NCI-H128 (cell line): Measurements from ENCODE around the gene SUGCT.
"Not testable (repeated sequence)": the region's sequence is repeated elsewhere in the genome, so short reads cannot be mapped to it uniquely, and the experiment has no call there.

ENCODE experiments used
- DNase-seq: peaks from one replicate; lab custom pipeline; 2025; ENCODE audit not compliant: unreplicated experiment; lab: John Stamatoyannopoulos, UW

SUGCT gene

DNA sequence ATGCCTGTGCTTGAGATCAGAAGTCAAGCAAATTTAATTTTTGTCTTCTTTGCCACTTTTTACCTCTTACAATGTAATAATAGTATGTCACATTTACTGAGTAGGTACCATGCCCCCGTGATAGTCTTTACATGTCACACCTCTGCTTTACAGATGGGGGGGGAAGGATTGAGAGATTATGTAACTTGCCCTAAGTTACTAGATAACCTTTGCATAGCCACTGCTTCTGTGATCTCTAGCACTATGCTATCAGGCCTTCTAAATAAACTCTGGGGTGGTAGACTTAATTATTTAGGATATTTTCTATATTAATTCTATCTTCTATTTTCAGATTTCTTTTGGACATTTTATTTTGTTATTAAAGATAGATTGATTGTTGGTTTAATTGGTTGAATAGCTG is 514.4 kb downstream of the SUGCT start:
- DNase-seq, result no peak

- not testable (repeated sequence) for DNase-seq
Observed at GRCh38 chr7:40650903-40651302, 516.1 kb downstream of the SUGCT start.

DNA sequence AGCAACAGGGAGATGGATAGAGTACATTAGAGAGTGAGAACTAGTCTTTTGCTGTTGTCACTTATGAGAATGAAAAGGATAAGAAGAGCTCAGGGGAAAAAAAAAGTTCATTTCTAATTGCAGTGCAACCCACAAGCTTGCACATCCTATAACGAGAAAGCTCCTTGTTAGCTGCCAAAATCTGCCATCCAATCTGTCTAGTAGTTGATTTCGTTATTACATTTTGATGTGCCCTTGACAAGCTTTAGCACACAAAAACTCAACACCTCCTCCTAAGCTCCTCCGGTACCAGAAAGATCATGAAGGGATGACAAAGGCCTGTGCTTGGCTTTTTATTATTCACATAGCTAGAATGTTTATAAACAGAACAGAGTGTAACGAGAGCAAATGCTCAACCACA is 519.4 kb downstream of the SUGCT start:
- no peak for DNase-seq

- DNase-seq, result no peak
Observed at GRCh38 chr7:40655426-40655825, 520.6 kb downstream of the SUGCT start.

GRCh38 chr7:40656349-40656748 is 521.5 kb downstream of the SUGCT start:
- DNase-seq, result no peak

- no peak for DNase-seq
Observed at GRCh38 chr7:40658729-40659128, 523.9 kb downstream of the SUGCT start.

DNA sequence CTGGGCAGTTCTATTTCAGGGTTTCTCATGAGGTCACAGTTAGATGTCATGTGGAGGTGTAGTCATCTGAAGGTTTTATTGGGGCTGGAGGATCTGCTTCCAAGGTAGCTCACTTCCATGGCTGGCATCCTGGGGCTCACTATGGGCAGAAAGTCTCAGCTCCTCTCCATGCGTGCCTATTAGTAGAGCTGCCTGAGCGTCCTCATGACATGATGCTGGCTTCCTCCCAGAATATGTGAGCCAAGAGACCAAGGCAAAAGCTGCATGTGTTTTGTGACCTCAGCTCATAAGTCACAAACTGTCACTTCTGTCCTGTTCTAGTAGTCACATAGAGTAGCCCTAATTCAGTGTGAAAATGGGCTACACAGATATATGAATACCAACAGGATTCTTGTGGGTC is 524.4 kb downstream of the SUGCT start:
- no peak for DNase-seq

DNA sequence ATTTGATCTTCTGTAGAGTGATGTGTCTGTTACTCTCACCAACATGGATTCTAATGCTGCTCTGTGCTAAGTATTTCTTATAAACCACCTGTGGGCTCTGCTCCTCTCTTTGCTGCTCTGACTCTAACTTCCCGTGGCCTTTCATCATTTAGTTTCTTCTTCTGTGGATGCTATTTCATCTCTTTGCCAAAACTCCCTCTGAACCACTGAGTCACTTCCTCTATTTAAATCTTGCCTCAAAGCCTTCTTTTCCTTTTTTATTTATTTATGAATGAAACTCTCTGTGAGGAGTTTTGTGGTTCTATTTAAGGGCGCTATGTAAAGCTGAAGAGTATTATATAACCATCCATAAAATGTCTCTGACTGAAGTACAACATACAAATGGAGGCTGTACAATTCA is 538.5 kb downstream of the SUGCT start:
- DNase-seq, result no peak

GRCh38 chr7:40674316-40674715 is 539.5 kb downstream of the SUGCT start:
- DNase-seq, result no peak

- DNase-seq, result no peak
Observed at GRCh38 chr7:40675741-40676140, 540.9 kb downstream of the SUGCT start.

DNA sequence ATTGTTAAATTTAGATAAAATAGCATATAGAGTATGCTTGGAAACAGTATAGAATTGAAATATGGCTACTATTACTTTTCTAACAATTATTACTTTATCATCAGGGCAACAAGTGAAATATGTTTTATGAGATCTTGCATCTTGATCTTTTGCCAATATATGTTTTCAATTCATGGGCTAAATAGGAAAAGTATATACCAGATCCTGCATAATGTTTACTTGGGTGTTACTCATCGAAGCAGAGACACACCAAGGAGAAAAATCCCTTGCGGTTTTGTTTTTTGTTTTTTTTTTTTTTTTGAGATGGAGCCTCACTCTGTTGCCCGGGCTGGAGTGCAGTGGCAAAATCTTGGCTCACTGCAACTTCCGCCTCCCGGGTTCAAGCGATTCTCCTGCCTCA is 541.4 kb downstream of the SUGCT start:
- no peak for DNase-seq

DNA sequence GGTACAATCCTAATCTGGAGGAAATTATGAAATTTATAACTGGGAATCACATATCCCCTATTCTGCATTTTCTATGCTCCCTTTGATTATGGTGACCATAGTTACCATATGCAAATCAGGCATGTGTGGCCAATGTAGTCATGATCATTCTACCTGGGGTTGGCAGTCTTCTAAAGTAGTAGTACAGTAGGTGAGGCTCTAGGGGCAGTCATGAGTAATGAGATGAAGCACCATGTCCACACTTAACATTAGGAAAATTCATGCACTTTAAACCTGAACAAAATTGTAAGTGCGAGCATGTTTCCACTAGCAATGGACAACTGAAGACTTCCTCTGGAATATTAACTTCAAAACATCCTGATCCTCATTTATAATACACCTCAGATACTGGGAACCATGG is 545.9 kb downstream of the SUGCT start:
- no peak for DNase-seq

GRCh38 chr7:40682696-40683095 is 547.9 kb downstream of the SUGCT start:
- DNase-seq, result no peak

DNA sequence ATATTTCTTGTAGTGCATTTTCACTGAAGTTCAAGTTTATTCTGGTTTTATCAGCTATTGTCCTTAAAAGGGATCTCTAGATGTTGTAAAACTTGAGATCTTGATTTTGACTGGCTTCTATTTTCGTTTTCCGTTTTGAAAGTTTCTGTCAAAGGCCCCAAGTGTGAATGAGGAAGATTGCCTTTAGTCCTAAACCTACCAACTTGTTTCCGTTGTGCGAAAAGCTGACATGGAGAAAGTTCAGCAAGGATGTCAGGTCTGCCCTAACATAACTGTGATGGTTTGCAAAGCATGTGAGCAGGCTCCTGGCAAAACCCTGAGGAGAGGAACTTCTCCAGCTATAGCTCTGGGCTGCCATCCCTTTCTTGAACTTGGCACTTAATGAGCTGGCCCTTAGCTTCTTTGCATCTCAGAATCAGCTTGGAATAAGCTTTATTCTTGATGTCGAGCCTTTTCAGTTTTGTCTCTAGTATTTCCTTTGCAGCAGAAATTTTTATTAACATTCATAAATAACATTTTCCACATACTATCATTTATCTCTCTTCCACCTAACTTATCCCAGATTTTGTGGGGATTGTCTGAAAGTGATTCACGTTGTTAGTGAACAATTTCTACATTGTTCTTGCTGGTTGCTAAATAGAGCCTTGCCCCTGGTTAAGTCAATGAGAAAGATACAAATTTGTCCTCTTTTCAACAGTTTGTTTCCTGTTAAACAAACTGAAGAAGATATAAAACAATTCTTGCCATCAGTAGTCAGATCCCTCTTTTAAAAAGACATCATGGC is 559.4 kb downstream of the SUGCT start:
- no peak for DNase-seq

DNA sequence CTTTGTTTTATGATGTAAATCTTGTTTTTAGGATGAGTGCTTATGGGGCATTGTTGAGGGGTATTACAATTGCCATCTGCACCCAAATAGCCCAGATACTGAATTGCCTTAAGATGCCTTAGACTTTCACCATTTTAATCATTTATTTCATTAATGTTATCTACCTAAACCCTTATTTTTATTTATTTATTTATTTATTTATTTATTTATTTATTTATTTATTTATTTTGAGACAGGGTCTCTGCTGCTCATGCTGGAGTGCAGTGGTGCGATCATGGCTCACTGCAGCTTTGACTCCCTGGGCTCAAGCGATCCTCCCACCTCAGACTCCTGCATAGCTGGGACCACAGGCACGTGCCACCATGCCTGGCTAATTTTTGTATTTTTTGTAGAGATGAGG is 560.2 kb downstream of the SUGCT start:
- DNase-seq, result no peak

DNA sequence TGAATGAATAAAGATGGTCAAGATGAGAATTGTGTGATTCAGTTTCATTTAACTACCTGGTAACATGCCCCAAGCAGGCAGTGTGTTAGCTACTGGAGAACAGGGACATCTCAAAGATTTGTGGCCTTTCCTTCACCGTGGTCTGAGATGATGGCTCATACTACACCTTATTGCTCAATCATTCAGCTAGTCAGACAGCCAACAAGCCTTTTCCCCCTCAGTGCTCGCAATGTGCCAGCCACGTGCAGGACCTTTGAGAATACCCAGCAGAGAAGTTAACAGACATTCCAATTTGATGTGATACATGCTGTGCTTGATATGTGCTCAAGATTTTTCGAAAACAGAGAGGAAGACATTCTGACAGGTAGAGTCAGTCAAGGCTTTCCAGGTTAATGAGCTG is 562.8 kb downstream of the SUGCT start:
- no peak for DNase-seq

DNA sequence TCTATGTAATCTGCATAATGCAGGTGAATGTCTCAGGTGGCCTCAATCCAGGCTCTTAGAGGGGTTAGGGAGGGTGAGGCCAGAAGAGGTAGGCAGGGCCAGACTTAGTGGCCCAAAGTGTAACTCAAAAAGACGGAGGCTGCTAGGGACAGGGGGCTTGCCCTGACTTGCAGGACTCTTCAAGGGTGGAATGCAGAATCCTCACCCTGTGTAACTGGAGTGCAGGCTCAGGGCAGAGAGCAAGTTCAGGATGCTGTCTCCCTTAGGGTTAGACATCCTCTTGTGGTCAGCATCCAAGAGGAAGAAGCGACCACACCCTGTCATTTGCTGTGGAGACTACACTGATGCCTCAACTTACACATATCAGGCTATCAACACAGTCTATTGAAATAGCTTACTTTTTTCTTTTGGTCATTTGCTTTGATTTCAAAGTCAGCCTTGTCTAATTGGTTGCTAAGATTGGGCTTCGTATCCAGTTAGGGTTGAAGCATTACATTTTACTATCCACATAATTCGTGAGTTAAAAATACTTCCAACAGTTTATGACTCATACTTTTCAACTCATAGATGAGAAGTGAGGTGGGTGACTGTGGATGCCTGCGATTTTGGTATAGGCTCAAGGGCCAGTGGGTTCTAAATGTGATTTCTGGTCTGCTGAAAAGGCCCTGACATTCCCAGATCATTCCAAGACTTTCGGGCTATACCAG is 563.6 kb downstream of the SUGCT start:
- DNase-seq, result no peak

DNA sequence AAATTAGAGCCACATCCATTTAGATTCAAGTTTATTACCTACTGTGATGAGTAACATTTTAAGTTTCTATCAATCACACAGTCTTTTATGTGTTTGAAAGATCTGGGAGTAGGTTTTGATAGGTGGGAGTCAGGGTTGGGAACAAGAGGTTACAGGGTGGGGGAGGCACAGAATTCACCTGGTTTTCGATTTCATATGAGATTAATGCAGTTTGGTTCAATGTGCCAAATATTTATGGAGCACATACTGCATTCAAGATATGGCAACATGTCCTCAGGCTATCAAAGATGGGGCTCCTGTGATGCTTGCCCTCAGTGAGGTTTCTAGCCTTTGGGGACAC is 564.1 kb downstream of the SUGCT start:
- no peak for DNase-seq

DNA sequence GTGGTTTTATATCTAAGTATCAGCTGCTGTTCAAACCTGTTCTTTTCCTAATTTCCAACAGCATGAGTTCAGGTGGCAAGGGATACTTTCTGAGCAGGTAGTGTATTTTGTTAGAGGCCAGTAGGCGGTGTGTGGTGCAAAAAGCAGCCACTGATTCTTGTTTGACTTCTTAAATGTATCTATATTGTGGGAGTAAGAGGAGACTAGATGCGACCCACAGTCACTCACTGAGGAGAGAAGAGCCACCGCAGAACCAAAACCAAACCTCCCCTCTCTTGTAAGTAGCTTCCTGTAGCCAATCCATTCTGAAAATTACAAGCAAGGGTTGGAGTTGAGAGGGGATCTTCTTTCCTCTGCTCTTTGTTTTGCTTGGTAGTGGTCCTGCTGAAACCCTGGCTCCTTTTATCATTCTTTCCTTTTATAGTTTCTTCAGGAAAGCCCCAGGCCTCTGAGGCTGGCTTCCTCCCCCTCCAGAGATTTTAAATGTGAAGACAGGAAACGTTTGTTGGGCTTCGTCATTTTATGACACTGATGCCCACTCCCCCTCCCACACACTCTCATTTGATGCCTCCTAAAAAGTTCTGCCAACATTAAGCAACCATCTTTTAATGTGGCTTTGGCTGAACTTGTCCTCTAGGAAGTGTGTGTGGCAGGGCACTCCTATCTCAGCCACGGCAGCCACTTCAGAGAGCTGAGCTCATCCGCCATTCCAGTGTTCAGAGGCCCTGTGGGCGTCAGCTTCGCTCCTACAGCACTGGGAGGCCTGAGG is 566.0 kb downstream of the SUGCT start:
- DNase-seq, result no peak

DNA sequence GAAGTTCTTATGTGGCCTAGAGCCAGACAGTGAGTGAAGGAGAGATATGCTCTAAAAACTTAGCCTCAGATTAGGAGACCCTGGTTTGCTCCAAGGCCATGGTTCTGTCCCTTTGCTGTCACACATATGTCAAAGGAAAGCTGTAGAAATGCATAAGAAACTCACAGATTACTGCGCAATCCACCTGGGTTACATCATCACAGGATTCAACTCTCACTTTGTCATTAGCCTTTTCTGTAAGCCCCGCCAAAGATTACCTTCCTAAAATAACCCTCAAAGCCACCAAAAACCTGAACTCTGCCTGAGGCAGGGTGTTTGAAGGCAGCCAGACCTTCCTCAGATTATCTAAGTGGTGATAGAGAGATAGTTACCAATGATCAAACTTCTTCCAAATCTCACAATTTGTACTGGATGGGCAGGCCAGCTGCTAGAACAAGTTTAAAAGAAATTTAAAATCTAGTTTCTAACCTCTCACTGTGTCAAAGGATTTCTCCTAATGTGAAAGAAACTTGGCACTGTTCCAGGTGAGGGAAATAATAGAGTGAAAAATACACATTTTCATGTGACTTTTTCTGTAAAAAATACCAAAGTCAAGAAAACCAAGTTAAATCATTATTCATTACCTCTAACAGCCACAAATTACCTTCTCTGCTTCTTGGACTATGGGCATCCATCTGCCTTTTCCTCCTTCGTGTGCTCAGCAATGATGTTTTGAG is 567.2 kb downstream of the SUGCT start:
- DNase-seq, result no peak

DNA sequence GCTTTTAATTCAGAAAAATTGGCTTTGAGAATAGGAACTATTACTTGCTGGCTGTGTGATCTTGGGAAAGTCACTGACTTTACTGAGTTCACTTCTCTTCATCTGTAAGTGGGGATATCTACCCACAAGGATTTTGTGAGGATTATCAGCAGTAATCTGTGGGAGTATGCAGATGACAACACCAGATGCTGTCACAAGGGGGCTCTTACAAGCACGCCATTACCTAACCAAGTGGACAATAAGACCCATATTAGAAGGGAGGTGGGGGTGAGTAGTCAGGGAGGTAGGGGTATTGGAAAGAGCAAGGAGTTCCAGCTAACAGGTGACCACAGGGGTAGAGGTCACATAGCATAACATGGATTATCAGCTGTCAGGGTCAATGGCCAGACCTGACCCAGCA is 569.4 kb downstream of the SUGCT start:
- DNase-seq, result no peak
